ENCODE data around the gene TMEM240. TPM values are rescaled to one million over a fixed set of nuclear protein-coding genes. Genes with fewer than 3 reads are reported as not detected.

Gene TMEM240
- total and polyA plus RNA-seq, 9 of the 15 experiments (the other 6 are each of a cell fraction or from before 2014, with no cell fraction given) = 0.24 to 2.0 (median 0.69) TPM; not detected in 5

DNA sequence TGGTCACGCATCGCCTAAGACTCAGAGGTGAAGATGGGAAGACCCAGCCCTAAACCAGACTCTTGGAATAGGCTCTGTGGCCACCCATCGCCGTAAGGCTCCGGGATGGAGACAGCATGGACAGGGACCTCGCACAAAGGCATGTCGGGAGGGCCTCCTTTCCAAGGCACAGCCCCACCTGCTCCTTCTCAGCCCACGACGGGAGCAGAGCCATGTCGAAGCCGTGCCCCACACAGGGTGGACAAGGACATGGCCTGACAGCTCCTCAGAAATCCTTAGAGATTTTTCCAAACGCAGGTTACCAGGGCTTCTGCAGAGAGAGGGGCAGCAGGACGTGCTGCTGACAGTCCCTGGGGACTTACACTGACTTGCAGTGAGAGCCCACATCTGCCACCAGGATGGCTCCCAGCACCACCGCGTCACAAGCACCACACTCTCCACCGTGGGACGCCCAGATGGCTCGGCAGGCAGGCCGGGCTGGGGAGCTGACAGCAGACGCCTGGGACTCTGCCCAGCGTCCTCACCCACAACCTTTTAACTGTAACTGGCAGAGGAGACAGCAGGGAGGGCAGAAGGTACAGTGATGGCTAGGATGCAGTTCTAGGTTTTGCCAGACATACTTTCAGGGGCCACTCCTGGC lies 22.3 kb upstream of the TMEM240 start:
- Histone ChIP-seq H4K20me1 (replicated peaks; ENCODE audit: control insufficient read depth, insufficient read depth, low read length) (peaks cover 16% of the 10 kb centered on the region), H3K4me2 (ENCODE audit: insufficient read depth, low read length) (no peak overlapping the region), H3K27me3 (ENCODE audit: control insufficient read depth in 2 of 2, insufficient read depth in 2 of 2, low read length in 2 of 2) (no peaks in the 10 kb centered on the region), H3K9me3 (replicated peaks; ENCODE audit: control insufficient read depth, insufficient read depth, low read depth, low read length) (peaks cover 4% of the 10 kb centered on the region; the same call in 1 of the 2 replicates), H3K36me3 (ENCODE audit: control insufficient read depth, insufficient read depth, low read length) (peaks cover 91% of the 10 kb centered on the region), H3K27ac (ENCODE audit: extremely low read depth, low read depth, low read length) (no peak overlapping the region), H3K4me1 (replicated peaks in 1 of 2; ENCODE audit: control insufficient read depth in 2 of 2, insufficient read depth in 2 of 2, low read length in 2 of 2) (peaks cover 3 to 23% of the 10 kb centered on the region in 2 experiments; a peak in 3 of 5 replicates), H3K9me1 (ENCODE audit: control insufficient read depth, insufficient read depth, low read length) (no peaks in the 10 kb centered on the region), H3K79me2 (ENCODE audit: control insufficient read depth, insufficient read depth, low read length) (peaks cover 64% of the 10 kb centered on the region), H3K4me3 (no peak overlapping the region), H2AFZ (ENCODE audit: low read depth, low read length) (no peak overlapping the region), H3K9ac (ENCODE audit: insufficient read depth in 1 of 2, low read depth in 2 of 2, low read length in 2 of 2) (peak overlapping the region in 1 of 2 experiments; percentile 41; a peak in 2 of 4 replicates)
- ChIA-PET POLR2A (interaction anchor here (0.5 to 1.8 kb wide), 7 partner anchors 8 to 433 kb away, joined by 3 to 11 read pairs (median 3); no protein-coding TSS in a partner anchor), CTCF (ENCODE audit: low intra/inter-chr PET ratio) (no interaction called here)
- 94% methylated on average over 21 of the region's 21 CpGs for WGBS (ENCODE audit: insufficient coverage, low coverage, missing lambda C conversion rate)
- FAIRE-seq (no peak), ATAC-seq (peak; percentile 11), DNase-seq (ENCODE audit: extremely low read depth in 1 of 4, low spot score in 3 of 4) (no peak)
- in situ Hi-C loops (cut with MboI) (no loop called here), intact Hi-C loops (cut with micrococcal nuclease) (no loop called here)
- BruUV-seq (replicated peaks) = no TSS peak
- TF ChIP-seq TRIM28 (IDR thresholded peaks at IDR 0.05) (no peak), ETS2 (tag; IDR thresholded peaks at IDR 0.05; ENCODE audit: borderline replicate concordance, poor library complexity, severe bottlenecking) (no peak), FOXJ2 (tag; IDR thresholded peaks at IDR 0.05) (no peak), ZNF217 (CRISPR knock-in tag; IDR thresholded peaks at IDR 0.05) (no peak), ZKSCAN1 (IDR thresholded peaks at IDR 0.05; ENCODE audit: low read depth, low read length) (no peak), RBM22 (IDR thresholded peaks at IDR 0.05; ENCODE audit: low read depth, low read length, poor library complexity, severe bottlenecking) (peak; percentile 71), ZNF23 (CRISPR knock-in tag; IDR thresholded peaks at IDR 0.05) (no peak), C11orf30 (IDR thresholded peaks at IDR 0.05; ENCODE audit: low read depth) (no peak), KLF6 (CRISPR knock-in tag; IDR thresholded peaks at IDR 0.05; ENCODE audit: borderline replicate concordance) (no peak), MTA2 (IDR thresholded peaks at IDR 0.05; ENCODE audit: low read depth) (no peak), MTF1 (CRISPR knock-in tag; IDR thresholded peaks at IDR 0.05; ENCODE audit: borderline replicate concordance) (no peak), NR2F6 (CRISPR knock-in tag; IDR thresholded peaks at IDR 0.05) (no peak), RBFOX2 (IDR thresholded peaks at IDR 0.05; ENCODE audit: low read depth, low read length) (peak; percentile 61), SUPT5H (IDR thresholded peaks at IDR 0.05) (peak; percentile 51), MYNN (IDR thresholded peaks at IDR 0.05) (0 out of 2 replicates have a peak, but pooled peaks have one; percentile 18), MYNN (CRISPR knock-in tag; IDR thresholded peaks at IDR 0.05) (no peak)
- TF ChIP-seq, protein P1, sequence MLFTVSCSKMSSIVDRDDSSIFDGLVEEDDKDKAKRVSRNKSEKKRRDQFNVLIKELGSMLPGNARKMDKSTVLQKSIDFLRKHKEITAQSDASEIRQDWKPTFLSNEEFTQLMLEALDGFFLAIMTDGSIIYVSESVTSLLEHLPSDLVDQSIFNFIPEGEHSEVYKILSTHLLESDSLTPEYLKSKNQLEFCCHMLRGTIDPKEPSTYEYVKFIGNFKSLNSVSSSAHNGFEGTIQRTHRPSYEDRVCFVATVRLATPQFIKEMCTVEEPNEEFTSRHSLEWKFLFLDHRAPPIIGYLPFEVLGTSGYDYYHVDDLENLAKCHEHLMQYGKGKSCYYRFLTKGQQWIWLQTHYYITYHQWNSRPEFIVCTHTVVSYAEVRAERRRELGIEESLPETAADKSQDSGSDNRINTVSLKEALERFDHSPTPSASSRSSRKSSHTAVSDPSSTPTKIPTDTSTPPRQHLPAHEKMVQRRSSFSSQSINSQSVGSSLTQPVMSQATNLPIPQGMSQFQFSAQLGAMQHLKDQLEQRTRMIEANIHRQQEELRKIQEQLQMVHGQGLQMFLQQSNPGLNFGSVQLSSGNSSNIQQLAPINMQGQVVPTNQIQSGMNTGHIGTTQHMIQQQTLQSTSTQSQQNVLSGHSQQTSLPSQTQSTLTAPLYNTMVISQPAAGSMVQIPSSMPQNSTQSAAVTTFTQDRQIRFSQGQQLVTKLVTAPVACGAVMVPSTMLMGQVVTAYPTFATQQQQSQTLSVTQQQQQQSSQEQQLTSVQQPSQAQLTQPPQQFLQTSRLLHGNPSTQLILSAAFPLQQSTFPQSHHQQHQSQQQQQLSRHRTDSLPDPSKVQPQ (CRISPR knock-in tag; IDR thresholded peaks at IDR 0.05; ENCODE audit: borderline replicate concordance) = no peak
- TF ChIP-seq, protein P2, sequence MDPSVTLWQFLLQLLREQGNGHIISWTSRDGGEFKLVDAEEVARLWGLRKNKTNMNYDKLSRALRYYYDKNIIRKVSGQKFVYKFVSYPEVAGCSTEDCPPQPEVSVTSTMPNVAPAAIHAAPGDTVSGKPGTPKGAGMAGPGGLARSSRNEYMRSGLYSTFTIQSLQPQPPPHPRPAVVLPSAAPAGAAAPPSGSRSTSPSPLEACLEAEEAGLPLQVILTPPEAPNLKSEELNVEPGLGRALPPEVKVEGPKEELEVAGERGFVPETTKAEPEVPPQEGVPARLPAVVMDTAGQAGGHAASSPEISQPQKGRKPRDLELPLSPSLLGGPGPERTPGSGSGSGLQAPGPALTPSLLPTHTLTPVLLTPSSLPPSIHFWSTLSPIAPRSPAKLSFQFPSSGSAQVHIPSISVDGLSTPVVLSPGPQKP (CRISPR knock-in tag; IDR thresholded peaks at IDR 0.05) = no peak
